Hippocampal formation (tissue), 2 donors: Measurements from ENCODE around the gene SH3BP5.

Experiments
- DNase-seq, 2 donors: peaks; one replicate each; lab custom pipeline; 2025; lab: John Stamatoyannopoulos, UW

SH3BP5 gene

GRCh38 chr3:15347063-15347736, 14.8 kb upstream of the SH3BP5 start:
- DNase-seq, result no peak

- no peak for DNase-seq
Observed at GRCh38 chr3:15346516-15346915, 14.1 kb upstream of the SH3BP5 start.

- no peak for DNase-seq
Observed at GRCh38 chr3:15345608-15346137, 13.3 kb upstream of the SH3BP5 start.

GRCh38 chr3:15345066-15345607, 12.8 kb upstream of the SH3BP5 start:
- DNase-seq, result no peak

GRCh38 chr3:15342945-15343344, 10.6 kb upstream of the SH3BP5 start:
- no peak for DNase-seq

- DNase-seq, result no peak
Observed at GRCh38 chr3:15342246-15342645, 9.9 kb upstream of the SH3BP5 start.

GRCh38 chr3:15341030-15341726, 8.8 kb upstream of the SH3BP5 start:
- no peak for DNase-seq

- DNase-seq, result no peak
Observed at GRCh38 chr3:15339786-15340215, 7.4 kb upstream of the SH3BP5 start.

- no peak for DNase-seq
Observed at GRCh38 chr3:15339001-15339400, 6.6 kb upstream of the SH3BP5 start.

- no peak for DNase-seq
Observed at GRCh38 chr3:15337963-15338362, 5.6 kb upstream of the SH3BP5 start.

GRCh38 chr3:15336057-15336456, 3.7 kb upstream of the SH3BP5 start:
- DNase-seq, result no peak

GRCh38 chr3:15333956-15334263, 1.5 kb upstream of the SH3BP5 start:
- DNase-seq, result no peak

- DNase-seq, result no peak
Observed at GRCh38 chr3:15333099-15333955, 941 bp upstream of the SH3BP5 start.

GRCh38 chr3:15331606-15332404, 581 bp downstream of the SH3BP5 start:
- DNase-seq, result no peak

GRCh38 chr3:15331072-15331605, 1.2 kb downstream of the SH3BP5 start:
- DNase-seq, result no peak

- DNase-seq, result no peak
Observed at GRCh38 chr3:15330031-15330596, 2.3 kb downstream of the SH3BP5 start.

- no peak for DNase-seq
Observed at GRCh38 chr3:15329046-15330005, 3.1 kb downstream of the SH3BP5 start.

GRCh38 chr3:15327941-15328340, 4.4 kb downstream of the SH3BP5 start:
- DNase-seq, result no peak

- DNase-seq, result no peak
Observed at GRCh38 chr3:15326673-15327072, 5.7 kb downstream of the SH3BP5 start.

GRCh38 chr3:15326037-15326436, 6.3 kb downstream of the SH3BP5 start:
- DNase-seq, result no peak
